Right ventricle myocardium inferior (tissue), 1 donor: ENCODE measurements around the gene TAX1BP3. TPM values are rescaled to one million over a fixed set of nuclear protein-coding genes. Genes with fewer than 3 reads are reported as not detected.

ENCODE experiments used
- ATAC-seq: fragments of 200-7000 bp; cut with Tn5 transposase; one replicate; pipeline ENCODE4 v1.9.1; 2020; ENCODE audit warnings: mild to moderate bottlenecking, moderate library complexity
- DNase-seq: peaks from one replicate; pipeline ENCODE4 v3.0.0; 2021; ENCODE audit errors: missing footprints
- intact Hi-C: fragments of 100-400 bp; cut with DNase I; formaldehyde crosslinking; loops from one replicate; pipeline ENCODE4 v1.11.0; 2022
- total RNA-seq: library from RNA; stranded (reverse); fragmentation: NEBNext Ultra II Directional; extraction: Animal tissue kit (Norgen Biotek cat#: 25700); gene quantifications from one replicate; pipeline ENCODE4 v1.2.1, GENCODE V29; 2021
- donor health status: DM: no; HTN: yes; CAD: no; lungs with severe emphysema.

The TAX1BP3 gene
- total RNA-seq, 1 donor from 2014 or later: 157 TPM

DNA sequence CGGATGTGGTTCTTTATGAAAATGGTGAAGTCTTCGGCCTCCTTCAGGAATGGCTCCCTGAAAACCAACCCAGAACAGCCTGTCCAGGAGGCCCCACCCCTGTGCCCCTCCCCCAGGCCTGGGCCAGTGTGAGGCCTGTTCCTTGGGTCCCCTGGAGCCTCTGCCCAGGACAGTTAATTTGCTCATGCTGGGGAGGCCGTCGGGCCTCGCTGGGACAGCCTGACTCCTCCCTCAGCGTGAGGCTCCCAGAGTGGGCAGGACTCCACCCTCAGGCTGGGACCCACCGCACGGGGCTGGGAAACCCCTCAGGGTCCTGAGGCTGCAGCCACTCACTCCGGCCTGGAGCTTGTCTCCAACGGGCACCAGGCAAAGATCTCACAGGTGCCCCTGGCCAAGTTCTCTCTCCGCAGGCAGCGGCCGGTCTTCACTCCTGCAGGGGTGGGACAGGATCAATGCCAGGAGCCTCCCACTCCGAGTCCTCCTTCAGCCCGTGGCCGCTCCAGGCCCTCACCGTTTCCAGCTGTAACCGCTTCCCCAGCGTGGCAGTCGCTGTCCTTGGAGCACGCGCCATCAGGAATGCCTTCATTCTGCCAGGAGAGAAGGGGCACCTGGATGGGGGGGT is 21.8 kb upstream of the TAX1BP3 start:
- no peak for ATAC-seq
- intact Hi-C loops: no loop called here
- peak; percentile 20 for DNase-seq

DNA sequence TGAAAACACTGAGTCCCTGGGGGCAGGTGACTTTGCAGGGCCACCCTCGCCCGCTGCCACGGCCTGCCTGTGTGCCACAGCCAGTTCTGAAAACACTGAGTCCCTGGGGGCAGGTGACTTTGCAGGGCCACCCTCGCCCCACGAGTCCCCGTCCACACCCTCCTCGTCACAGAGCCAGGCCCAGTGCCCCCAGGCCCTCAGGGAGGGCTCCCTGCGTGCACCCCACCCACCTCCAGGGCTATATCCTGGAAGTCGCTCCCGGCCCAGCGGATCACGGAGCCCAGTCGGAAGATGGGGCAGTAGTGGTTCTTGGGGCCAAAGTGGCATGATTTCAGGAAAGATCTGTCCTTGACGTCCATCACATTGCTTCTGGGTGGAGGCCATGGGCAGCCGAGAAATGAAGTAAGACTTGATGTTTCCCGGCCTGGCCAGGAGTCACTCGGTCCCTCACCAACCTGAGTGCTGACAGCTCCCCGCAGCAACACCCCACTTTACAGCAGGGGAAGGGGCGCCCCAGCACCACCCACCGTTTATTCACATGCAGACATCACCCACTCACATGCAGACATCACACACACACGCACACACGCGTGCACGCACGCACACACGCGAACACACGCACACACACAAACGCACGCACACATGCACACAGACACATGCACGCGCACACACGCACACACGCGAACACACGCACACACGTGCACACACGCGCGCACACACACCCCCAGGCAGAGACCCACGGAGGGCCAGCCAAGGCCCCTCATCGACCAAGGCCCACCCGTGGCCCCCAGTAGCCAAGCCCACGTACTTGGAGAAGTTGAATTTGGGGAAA is 21.1 kb upstream of the TAX1BP3 start:
- intact Hi-C loops: no loop called here
- peak; percentile 49 for DNase-seq
- no peak for ATAC-seq

DNA sequence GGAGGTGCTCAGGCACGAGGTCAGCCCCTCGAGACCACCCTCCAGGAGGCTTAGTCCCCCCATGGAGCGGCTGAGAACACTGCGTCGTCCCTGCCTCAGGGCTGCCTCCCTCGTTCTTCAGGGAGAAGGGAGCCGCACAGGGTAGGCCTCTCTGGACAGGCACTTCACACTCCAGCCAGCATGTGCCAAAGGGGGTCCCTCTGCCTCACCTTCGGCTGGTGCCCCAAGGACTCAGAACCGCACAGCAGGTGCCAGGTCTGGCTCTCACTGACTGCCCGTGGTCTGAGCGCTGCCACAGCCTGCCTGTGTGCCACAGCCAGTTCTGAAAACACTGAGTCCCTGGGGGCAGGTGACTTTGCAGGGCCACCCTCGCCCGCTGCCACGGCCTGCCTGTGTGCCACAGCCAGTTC is 20.5 kb upstream of the TAX1BP3 start:
- intact Hi-C loops: no loop called here
- DNase-seq (peak; percentile 39), ATAC-seq (no peak)

DNA sequence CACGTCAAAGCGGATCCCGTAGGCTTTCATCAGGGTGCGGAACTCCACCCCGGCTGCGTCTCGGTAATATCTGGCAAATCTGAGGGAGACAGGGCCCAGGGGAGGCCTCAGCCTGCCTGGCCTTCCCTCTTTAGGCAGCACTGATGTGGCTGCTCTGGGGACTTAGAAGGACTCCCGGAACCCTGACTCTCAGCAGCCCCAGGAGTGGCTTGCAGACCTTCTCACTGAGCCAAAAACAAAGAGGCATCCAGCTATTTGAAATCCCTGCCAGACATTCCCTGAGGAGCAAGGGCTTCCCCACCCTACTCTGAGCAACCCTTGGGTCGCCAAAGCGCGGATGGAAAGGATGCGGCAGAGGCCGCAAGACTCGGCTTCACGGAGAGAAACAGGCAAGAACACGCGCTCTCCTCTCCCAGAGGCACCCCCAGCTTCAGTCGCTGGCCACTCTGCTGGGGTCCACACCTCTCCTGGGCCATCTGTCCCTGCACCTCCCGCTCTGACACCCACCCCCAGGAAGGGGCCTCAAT is 19.7 kb upstream of the TAX1BP3 start:
- intact Hi-C loops: no loop called here
- no peak for ATAC-seq

DNA sequence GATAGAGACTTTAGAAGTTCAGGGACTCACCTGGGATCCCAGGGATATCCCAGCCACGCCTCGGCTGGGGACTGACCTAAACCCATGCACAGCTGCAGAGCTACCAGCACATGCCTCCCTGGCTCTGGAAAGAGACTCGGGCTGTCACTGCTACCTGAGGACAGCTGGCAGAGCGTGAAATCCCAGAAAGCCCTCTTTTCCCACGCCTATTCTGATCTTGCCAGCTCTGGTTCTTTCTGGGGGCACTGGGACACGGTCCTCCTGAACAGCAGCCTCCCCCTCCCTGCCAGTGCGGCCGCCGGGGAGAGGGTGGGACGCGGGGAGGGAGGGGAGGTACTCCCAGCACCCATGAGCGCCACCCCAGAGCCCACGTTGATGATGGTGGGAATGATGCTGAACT is 16.8 kb upstream of the TAX1BP3 start:
- ATAC-seq (no peak), DNase-seq (peak; percentile 20)
- intact Hi-C loops: no loop called here

More for the DNA sequence above, 19.7 kb upstream of the TAX1BP3 start:
- DNase-seq: peak; percentile 11

DNA sequence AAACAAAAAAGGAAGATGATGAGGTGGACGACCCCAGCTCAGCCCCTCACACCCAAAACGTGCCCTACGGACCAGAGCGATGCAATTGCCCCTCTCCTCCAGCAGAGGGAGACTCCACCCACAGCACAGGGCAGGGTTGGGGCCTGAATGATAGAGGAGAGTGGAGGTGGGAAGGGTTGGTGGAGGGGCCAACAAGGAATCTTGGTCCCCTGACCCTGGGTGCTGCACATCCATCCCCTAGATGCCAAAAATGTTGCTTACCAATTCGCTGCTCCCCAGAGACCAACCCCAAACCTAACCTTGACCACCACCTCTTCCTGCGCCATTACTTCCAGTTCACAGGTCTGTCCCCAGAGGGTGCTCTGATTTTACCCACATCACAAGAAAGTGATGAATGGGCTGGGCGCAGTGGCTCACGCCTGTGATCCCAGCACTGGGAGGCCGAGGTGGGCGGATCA is 14.7 kb upstream of the TAX1BP3 start:
- DNase-seq (peak; percentile 59), ATAC-seq (peak; percentile 50)
- intact Hi-C loops: loop anchor here (5.0 kb wide), 1 partner anchor 39 kb away; the partner anchor contains the start of gene HASPIN

DNA sequence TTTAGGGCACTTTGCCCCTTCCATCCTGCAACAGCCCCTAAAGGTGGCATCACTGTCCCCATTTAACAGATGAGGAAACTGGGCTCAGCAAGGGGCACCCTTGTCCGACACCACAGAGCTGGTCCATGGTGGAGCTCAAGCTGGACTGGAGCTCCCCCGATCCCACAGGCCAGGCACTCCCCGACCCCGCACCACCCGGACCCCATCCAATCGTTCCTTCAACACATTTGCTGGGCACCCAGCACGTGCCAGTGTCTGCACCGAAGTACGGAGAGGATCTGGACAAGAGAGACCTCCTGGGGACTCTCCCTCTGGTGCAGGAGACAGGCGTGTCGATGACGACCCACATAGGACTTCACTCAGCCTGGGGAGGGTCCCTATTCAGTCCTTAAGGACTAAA is 13.7 kb upstream of the TAX1BP3 start:
- intact Hi-C loops: loop anchor here (5.0 kb wide), 1 partner anchor 40 kb away; the partner anchor contains the start of gene HASPIN
- DNase-seq: peak; percentile 30
- ATAC-seq: no peak

DNA sequence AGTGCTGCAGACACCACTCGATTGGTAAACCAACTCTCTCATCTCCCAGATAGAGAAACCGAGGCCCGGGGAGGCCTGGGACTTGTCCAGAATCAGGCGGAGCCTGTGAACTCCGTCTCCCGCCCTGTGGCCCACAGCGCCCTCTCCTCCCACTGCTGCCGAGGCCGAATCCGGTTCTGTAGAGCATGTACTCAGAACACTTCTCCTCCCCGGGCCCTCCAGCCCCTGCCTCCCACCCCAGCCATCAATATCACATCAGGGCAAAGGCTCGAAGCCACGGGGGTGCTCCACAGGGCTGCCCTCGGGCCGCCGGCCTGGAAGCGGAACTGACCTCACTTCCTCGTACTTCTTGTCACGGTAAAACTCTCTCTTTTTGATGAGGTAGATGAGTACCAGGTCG is 13.2 kb upstream of the TAX1BP3 start:
- intact Hi-C loops: loop anchor here (5.0 kb wide), 1 partner anchor 41 kb away; the partner anchor contains the start of gene HASPIN
- ATAC-seq (no peak), DNase-seq (peak; percentile 45)

DNA sequence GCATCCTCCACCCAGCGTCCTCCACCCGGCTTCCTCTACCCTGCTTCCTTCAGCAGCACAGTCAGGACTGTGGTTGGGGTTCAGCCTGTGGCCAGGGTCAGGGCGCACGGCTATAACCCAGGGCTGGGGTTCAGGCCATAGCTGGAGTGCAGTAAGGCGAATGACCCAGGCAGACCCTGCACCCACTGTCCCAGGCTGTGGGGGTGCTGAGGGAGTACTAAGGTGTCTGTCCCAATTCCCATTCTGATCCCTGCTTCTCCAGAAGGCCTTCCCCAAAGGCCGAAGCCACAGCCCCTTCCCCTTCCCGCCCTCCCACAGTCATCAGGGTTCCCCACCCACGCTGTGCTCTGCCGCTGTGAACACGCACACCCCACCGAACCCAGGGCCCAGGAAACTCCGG is 12.7 kb upstream of the TAX1BP3 start:
- intact Hi-C loops: loop anchor here (5.0 kb wide), 1 partner anchor 41 kb away; the partner anchor contains the start of gene HASPIN
- ATAC-seq: no peak
- peak; percentile 15 for DNase-seq

DNA sequence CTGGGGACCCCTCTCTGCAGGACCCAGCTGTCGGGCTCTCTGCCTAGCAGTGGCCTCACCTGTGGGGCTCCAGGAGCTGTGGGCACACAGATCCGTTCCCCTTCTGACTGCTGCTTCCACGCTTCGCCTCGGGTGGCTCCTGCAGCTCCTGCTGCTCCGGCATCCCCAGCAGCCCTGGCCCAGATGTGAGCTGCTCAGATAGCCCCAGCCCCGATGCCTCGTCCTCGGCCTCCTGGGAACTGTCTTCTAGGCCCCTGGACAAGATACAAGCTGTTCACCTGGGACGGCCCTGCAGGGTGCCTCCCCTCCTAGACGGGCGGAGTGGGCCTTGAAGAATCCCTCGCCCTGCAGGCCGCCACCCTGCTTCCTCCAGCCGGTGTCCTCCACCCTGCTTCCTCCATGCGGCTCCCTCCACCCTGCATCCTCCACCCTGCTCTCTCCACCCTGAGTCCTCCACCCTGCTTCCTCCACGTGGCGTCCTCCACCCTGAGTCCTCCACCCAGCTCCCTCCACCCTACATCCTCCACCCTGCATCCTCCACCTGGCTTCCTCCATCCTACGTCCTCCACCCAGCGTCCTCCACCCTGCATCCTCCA is 11.3 kb upstream of the TAX1BP3 start:
- DNase-seq: peak; percentile 66
- intact Hi-C loops: loop anchor here (5.0 kb wide), 1 partner anchor 43 kb away; the partner anchor contains the start of gene HASPIN
- ATAC-seq: no peak

DNA sequence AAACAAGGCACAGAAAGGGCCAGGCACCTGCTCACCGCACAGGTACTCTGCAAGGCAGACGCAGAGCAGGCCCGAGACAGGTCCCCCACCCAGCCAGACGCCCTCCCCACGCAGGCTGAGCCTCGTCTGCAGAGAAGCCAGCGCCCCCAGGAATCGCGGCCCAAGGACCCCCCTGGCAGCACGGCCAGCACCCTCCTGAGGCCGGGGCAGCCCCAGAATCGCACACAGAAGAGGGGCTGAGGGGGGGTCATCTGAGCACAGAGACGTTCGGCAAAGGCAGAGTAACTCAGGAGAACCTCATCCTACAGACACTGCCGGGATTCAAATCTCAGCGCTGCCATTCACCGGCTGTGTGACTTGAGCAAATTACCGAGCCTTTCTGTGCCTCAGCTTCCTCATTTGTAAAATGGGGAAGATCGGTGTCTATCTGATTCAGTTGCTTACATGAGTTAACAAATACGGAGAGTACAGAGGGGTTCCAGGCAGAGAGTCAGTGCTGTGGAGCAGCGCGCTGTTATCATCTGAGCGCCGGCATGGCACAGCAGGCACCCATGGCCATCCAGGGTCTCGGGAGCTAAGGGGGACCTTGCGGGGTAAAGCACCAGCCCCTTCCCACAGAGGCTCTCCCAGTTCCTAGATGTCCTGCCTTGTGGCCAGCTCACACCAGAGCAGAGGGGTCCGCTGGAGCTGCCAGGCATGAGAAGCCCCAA is 10.6 kb upstream of the TAX1BP3 start:
- peak; percentile 17 for DNase-seq
- intact Hi-C loops: no loop called here
- no peak for ATAC-seq

DNA sequence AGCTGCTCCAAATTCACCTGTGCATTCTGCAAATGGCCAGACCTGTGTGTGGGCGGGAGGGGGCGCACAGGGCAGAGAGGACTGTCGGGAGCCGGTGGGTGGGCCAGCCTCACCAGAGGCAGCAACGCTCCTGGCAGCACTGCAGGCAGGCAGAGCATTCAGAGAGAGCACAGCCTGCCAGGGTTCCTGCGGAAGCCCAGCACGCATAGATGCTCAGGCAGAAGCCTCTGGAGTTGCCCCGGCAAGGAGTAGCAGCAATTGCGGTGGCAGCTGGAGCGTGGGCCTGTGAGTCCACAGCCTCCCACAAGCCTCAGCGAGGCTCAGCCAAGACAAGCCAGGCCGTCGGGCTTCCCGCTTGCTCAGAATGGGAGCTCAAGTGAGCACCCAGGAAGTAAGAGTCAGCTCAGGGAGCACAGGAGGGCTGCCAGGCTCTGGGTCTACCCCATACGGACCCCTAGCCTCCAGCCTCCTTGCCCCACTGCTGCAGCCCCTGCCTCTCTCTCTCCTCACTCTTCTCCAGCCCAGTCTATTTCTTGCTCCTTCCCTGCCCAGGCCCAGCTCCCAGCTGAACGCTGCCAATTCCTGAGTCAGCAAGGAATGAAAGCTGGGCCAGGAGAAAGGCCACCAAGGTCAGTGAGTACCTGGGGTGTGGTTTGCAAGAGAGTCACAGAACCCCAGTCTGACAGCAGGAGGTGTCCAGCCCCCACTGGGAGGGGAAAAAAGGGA is 9.9 kb upstream of the TAX1BP3 start:
- no peak for ATAC-seq
- intact Hi-C loops: no loop called here
- peak; percentile 60 for DNase-seq

DNA sequence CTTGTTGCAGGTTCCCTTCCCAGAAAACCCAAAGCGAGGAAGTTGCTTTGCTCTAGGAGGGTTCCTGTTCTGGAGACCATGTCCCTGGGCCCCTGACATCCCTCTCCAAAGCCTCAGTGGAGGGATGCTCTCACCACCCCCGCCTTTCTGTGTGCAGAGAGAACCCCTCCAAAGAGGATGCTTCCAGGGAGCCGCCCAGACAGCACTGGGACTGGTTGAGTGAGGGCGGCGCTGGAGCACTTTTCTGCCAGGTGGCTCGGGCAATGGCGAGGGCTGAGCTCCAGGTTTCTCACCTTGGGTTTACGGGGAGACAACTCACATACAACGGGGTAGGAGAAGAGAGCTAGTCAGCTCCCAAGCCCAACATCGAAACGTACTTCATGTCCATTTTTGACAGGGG is 7.5 kb upstream of the TAX1BP3 start:
- ATAC-seq (no peak), DNase-seq (peak; percentile 30)
- intact Hi-C loops: no loop called here

DNA sequence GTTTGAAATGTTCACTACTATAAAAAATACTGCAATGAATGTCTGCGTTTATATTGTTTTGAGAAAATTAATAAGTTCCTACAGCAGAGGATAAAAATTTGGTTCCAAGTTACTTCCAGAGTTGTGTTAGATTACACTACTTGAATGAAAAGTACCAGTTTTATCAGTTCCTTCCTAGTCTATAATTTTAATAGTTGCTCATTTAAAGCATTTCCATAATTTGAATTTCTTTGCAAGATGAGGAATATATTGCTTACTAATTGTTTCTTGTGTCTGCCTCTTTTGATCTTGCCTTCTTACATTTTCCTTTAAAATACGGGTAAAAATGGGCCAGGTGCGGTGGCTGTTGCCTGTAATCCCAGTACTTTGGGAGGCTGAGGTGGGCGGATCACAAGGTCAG is 4.2 kb upstream of the TAX1BP3 start:
- DNase-seq (no peak), ATAC-seq (no peak)
- intact Hi-C loops: no loop called here

DNA sequence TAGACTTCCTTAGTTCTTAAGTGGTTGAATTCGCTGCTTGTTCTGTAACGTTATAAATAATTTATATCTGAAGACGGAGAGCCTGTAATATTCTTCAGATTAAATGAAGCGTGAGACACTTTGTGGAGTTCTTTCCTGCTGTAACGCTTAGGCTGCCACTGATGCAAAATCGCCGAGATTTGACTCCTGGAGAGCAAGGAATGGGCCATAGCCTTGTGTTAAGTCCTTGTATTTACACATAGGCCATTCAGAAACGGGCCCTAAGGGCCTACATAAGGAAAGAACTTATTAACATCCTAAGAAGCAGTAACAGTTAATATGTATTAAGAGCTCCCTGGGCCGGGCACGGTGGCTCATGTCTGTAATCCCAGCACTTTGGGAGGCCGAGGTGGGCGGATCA is 1.2 kb upstream of the TAX1BP3 start:
- intact Hi-C loops: no loop called here
- DNase-seq: no peak
- ATAC-seq: no peak

DNA sequence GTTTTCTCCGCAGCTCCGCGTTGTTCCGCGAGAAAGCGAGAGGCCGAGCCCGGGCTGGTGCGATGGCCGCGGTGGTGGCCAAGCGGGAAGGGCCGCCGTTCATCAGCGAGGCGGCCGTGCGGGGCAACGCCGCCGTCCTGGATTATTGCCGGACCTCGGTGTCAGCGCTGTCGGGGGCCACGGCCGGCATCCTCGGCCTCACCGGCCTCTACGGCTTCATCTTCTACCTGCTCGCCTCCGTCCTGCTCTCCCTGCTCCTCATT is 638 bp upstream of the TAX1BP3 start:
- DNase-seq (no peak), ATAC-seq (no peak)
- intact Hi-C loops: no loop called here

DNA sequence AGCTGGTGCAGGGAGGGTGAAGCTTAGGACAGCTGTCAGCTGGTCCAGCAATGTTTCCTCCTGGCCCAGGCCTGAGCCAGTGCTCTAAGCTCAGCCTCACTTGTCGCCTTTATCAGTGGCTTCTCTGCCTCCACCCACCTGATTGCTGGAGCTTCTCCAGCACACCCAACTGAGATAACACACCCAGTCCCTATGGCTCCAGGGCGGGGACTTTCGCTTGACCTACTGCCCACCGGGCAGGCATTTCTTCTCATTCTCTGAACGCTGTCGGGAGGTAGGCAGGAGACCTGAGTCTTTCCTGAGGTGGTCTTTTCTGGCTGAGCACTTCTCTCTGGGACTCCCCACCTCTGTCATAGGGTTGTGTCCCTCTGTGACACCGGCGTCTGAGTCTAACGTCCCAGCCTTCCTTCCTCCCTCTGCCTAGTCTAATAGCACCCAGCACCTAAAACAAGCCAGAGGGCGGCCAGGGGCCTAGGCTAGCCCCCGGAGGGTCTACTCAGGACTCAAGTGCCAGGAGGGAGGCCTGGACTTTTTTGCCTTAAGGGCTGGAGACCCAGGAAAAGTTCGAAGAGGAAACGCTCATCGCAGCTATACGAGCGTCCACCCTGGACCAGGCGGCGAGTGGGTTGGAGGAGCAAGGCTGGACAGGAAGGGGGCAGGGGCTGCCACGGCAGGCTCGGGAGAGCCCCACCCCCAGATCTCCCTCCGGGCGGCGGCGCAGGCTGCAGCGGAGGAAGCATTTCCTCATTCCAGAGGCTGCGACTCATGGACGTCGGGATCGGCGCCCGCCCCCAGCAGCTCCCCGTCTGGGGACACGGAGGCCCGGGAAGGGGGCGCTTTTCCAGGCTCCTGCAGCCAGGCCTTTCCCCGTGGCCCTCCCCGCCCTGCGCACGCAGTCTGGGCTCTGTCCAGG is 756 bp downstream of the TAX1BP3 start:
- DNase-seq: peak; percentile 94
- intact Hi-C loops: no loop called here
- ATAC-seq: peak; percentile 85
